Measurements from ENCODE around the gene ST3GAL4. TPM values are rescaled to one million over a fixed set of nuclear protein-coding genes. Genes with fewer than 3 reads are reported as not detected.

The ST3GAL4 gene
- total and polyA plus RNA-seq, 10 of the 15 experiments (the other 5 are each of a cell fraction or from before 2014, with no cell fraction given) = 3.8 to 8.1 (median 6.5) TPM; not detected in 2

- ChIA-PET CTCF (no interaction called here), SMC1A (ENCODE audit: uncharacterized antibody, unreplicated experiment) (no interaction called here), RAD21 (ENCODE audit: unreplicated experiment) (interaction anchor here (1.9 kb wide), 1 partner anchor 152 kb away, joined by 5 read pairs; no protein-coding TSS in a partner anchor), POLR2A (no interaction called here)
- Histone ChIP-seq H3K79me2 (ENCODE audit: control insufficient read depth, insufficient read depth, low read length) (no peaks in the 10 kb centered on the region), H3K27ac (ENCODE audit: control insufficient read depth, insufficient read depth) (no peak overlapping the region), H3K4me2 (ENCODE audit: control insufficient read depth, insufficient read depth) (no peak overlapping the region), H4K20me1 (ENCODE audit: control insufficient read depth, insufficient read depth) (no peaks in the 10 kb centered on the region), H2AFZ (ENCODE audit: control insufficient read depth, low read depth, low read length) (no peak overlapping the region), H3K4me1 (ENCODE audit: control insufficient read depth, insufficient read depth, low read length) (no peaks in the 10 kb centered on the region), H3K4me3 (no peak overlapping the region), H3K27me3 (replicated peaks in 1 of 2; ENCODE audit: control insufficient read depth in 2 of 2, insufficient read depth in 2 of 2, low read length in 1 of 2) (no peaks in the 10 kb centered on the region), H3K9me3 (replicated peaks; ENCODE audit: control insufficient read depth, insufficient read depth, low read length) (no peaks in the 10 kb centered on the region), H3K36me3 (ENCODE audit: control insufficient read depth in 2 of 2, insufficient read depth in 2 of 2, low read length in 1 of 2) (peaks cover 18 to 28% of the 10 kb centered on the region in 2 experiments), H3K9ac (ENCODE audit: control insufficient read depth, insufficient read depth, low read length) (no peak overlapping the region)
- no TSS peak for BruUV-seq (replicated peaks)
- DNase-seq (ENCODE audit: low read depth, low spot score) (no peak), ATAC-seq (no peak), FAIRE-seq (no peak)
- intact Hi-C loops (cut with micrococcal nuclease; ENCODE audit: unreplicated experiment) (no loop called here), in situ Hi-C loops (cut with MboI) (no loop called here)
- TF ChIP-seq TBL1XR1 (IDR thresholded peaks at IDR 0.05; ENCODE audit: low read depth, low read length) (no peak), RCOR1 (conservative IDR thresholded peaks at IDR 0.05; ENCODE audit: low read depth, low read length) (no peak), BHLHE40 (IDR thresholded peaks at IDR 0.05; ENCODE audit: borderline replicate concordance in 1 of 2, low read depth in 2 of 2, low read length in 1 of 2) (no peak), MEF2B (IDR thresholded peaks at IDR 0.05; ENCODE audit: partially characterized antibody, poor library complexity, severe bottlenecking) (no peak)
- TF ChIP-seq, protein P1, sequence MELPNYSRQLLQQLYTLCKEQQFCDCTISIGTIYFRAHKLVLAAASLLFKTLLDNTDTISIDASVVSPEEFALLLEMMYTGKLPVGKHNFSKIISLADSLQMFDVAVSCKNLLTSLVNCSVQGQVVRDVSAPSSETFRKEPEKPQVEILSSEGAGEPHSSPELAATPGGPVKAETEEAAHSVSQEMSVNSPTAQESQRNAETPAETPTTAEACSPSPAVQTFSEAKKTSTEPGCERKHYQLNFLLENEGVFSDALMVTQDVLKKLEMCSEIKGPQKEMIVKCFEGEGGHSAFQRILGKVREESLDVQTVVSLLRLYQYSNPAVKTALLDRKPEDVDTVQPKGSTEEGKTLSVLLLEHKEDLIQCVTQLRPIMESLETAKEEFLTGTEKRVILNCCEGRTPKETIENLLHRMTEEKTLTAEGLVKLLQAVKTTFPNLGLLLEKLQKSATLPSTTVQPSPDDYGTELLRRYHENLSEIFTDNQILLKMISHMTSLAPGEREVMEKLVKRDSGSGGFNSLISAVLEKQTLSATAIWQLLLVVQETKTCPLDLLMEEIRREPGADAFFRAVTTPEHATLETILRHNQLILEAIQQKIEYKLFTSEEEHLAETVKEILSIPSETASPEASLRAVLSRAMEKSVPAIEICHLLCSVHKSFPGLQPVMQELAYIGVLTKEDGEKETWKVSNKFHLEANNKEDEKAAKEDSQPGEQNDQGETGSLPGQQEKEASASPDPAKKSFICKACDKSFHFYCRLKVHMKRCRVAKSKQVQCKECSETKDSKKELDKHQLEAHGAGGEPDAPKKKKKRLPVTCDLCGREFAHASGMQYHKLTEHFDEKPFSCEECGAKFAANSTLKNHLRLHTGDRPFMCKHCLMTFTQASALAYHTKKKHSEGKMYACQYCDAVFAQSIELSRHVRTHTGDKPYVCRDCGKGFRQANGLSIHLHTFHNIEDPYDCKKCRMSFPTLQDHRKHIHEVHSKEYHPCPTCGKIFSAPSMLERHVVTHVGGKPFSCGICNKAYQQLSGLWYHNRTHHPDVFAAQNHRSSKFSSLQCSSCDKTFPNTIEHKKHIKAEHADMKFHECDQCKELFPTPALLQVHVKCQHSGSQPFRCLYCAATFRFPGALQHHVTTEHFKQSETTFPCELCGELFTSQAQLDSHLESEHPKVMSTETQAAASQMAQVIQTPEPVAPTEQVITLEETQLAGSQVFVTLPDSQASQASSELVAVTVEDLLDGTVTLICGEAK (IDR thresholded peaks at IDR 0.05; ENCODE audit: borderline replicate concordance) = no peak
- 96% methylated on average over 11 of the region's 12 CpGs for WGBS (ENCODE audit: insufficient coverage, insufficient replicate concordance, low lambda C conversion rate, missing lambda C conversion rate)
Measured at GRCh38 chr11:126328444-126328843, 27.0 kb upstream of the ST3GAL4 start.

Data from GM12878 (cell line).